ENCODE measurements around the gene ERFL. TPM values are rescaled to one million over a fixed set of nuclear protein-coding genes. Genes with fewer than 3 reads are reported as not detected.

ERFL gene
- total RNA-seq, 1 donor from 2014 or later, result 1.2 TPM

DNA sequence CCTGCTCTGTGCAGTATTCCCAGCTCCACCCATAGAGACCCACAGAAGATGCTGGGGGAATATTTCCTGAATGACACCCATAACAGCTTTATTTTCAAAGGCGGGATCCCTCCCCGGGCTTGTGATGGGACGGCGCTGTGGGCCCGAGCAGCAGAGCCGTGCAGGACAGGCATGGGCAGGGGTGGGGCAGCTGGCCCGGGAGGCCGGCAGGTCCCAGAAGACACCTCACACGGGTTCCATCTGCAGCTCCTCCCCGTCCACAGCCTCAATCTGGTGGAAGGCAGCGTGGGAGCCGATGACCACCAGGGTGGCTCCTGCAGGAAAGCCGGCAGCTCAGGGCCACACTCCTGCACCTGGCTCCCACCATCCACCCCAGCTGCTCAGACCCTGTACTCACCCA lies 28.4 kb upstream of the ERFL start:
- Mint-ChIP-seq H3K36me3 (ENCODE audit: insufficient read depth) (peaks cover 1% of the 10 kb centered on the region), H3K27me3 (no peaks in the 10 kb centered on the region), H3K4me3 (ENCODE audit: low read depth) (no peak overlapping the region), H3K9me3 (ENCODE audit: low read depth) (no peaks in the 10 kb centered on the region), H3K4me1 (ENCODE audit: low read depth) (peaks cover 8% of the 10 kb centered on the region), H3K27ac (no peak overlapping the region)
- TF ChIP-seq, protein P1, sequence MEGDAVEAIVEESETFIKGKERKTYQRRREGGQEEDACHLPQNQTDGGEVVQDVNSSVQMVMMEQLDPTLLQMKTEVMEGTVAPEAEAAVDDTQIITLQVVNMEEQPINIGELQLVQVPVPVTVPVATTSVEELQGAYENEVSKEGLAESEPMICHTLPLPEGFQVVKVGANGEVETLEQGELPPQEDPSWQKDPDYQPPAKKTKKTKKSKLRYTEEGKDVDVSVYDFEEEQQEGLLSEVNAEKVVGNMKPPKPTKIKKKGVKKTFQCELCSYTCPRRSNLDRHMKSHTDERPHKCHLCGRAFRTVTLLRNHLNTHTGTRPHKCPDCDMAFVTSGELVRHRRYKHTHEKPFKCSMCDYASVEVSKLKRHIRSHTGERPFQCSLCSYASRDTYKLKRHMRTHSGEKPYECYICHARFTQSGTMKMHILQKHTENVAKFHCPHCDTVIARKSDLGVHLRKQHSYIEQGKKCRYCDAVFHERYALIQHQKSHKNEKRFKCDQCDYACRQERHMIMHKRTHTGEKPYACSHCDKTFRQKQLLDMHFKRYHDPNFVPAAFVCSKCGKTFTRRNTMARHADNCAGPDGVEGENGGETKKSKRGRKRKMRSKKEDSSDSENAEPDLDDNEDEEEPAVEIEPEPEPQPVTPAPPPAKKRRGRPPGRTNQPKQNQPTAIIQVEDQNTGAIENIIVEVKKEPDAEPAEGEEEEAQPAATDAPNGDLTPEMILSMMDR (IDR thresholded peaks at IDR 0.05; ENCODE audit: unreplicated experiment), result no peak
- no peak for DNase-seq (ENCODE audit: low spot score, unreplicated experiment)

DNA sequence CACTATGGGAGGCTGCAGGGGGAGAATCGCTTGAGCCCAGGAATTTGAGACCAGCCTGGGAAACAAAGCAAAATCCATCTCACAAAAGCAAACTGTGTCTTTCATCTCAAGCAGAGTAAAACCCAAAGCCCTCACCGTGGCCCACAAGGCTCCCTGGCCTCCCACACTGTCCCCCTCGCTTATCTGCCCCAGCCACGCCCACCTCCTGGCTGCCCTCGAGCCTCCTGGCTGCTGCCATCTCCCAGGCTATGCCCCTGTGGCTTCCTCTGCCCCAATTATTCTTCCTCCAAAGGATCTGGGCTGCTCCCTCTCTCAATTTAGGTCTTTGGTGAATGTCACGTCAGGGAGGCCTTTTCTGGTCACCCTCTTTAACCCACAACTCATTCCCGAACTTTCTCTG lies 27.3 kb upstream of the ERFL start:
- H3K9me3 Mint-ChIP-seq (ENCODE audit: low read depth), result no peaks in the 10 kb centered on the region
- H3K4me3 Mint-ChIP-seq (ENCODE audit: low read depth), result no peak overlapping the region

DNA sequence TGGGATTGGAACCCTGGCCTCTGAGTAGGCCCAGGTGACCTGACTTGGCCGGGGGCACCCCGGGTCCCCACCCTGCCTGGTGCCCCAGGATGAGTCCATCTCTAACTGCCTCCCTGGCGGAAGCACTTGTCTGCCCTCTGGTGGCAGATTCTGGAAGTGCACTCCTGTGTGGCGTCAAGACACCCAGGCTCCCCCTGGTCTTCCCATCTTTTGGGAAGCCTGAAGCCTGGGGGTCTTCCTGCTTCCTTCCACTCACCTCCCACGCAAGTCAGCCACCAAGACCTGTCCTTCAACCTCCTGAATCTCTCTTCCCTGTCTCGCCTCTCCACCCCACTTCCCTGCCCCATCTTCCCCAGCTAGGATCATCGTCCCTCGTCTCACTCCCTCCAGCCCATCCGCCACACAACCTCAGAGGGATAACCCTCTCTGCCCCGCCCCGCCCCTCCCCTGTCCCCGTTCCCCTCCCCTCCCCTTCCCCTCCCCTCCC lies 23.5 kb upstream of the ERFL start:
- TF ChIP-seq, protein P1 (IDR thresholded peaks at IDR 0.05; ENCODE audit: unreplicated experiment), result peak; percentile 98
- Mint-ChIP-seq H3K36me3 (ENCODE audit: insufficient read depth) (no peaks in the 10 kb centered on the region), H3K9me3 (ENCODE audit: low read depth) (no peaks in the 10 kb centered on the region), H3K27ac (no peak overlapping the region), H3K27me3 (peaks cover 7% of the 10 kb centered on the region), H3K4me1 (ENCODE audit: low read depth) (peaks cover 2% of the 10 kb centered on the region), H3K4me3 (ENCODE audit: low read depth) (no peak overlapping the region)
- peak; percentile 88 for DNase-seq (ENCODE audit: low spot score, unreplicated experiment)

More for the DNA sequence above, 27.3 kb upstream of the ERFL start:
- peaks cover 8% of the 10 kb centered on the region for H3K4me1 Mint-ChIP-seq (ENCODE audit: low read depth)
- H3K36me3 Mint-ChIP-seq (ENCODE audit: insufficient read depth), result peaks cover 1% of the 10 kb centered on the region
- no peaks in the 10 kb centered on the region for H3K27me3 Mint-ChIP-seq
- TF ChIP-seq, protein P1 (IDR thresholded peaks at IDR 0.05; ENCODE audit: unreplicated experiment), result no peak
- DNase-seq (ENCODE audit: low spot score, unreplicated experiment), result no peak
- no peak overlapping the region for H3K27ac Mint-ChIP-seq

DNA sequence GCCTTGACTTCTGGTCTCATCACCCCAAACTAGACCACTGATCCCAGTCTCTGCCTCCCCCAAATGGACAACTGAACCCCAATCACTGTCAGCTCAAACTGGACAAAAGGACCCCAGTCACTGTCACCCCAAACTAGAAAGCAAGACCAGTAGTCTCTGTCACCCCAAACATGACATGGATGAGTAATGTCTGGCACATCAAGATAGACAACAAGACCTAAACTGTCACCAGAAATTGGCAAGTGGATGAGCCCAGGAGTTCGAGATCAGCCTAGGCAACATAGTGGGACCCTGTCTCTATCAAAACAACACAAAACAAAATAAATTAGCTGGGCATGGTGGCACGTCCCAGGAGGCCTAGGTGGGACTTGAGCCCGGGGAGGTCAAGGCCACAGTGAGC lies 18.8 kb upstream of the ERFL start:
- no peak overlapping the region for H3K27ac Mint-ChIP-seq

DNA sequence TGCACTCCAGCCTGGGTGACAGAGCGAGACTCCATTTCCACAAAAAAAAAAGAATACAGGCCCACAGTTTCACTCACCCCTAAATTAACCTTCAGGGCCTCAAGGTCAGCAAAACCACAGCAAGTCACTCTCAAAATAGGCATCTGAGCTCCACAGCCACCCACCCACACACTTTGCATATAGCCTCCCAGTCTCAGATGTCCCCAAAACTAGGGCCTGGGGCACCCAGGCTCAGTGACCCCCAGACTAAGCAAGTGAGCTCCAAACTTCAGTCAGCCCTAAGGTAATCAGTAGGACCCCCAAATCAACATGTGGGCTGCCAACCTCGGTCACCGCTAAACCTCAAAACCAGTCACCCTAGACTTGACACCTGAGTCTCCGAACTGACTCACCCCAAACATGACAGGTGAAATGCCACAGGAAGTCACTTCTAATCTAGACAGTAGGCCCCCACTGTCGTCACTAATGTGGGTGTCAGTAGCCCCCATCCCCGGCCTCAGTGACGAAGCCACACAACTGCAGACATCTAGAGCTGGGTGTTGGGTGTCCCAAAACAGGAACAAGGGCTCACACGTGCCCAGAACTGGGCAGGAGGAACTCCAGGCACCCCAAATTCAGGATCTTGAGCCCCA lies 17.0 kb upstream of the ERFL start:
- Mint-ChIP-seq H3K36me3 (ENCODE audit: insufficient read depth) (no peaks in the 10 kb centered on the region), H3K27ac (no peak overlapping the region), H3K4me3 (ENCODE audit: low read depth) (no peak overlapping the region), H3K9me3 (ENCODE audit: low read depth) (no peaks in the 10 kb centered on the region), H3K4me1 (ENCODE audit: low read depth) (peaks cover 1% of the 10 kb centered on the region), H3K27me3 (peaks cover 21% of the 10 kb centered on the region)
- DNase-seq (ENCODE audit: low spot score, unreplicated experiment), result no peak
- TF ChIP-seq, protein P1 (IDR thresholded peaks at IDR 0.05; ENCODE audit: unreplicated experiment), result no peak

More for the DNA sequence above, 18.8 kb upstream of the ERFL start:
- no peak overlapping the region for H3K4me3 Mint-ChIP-seq (ENCODE audit: low read depth)
- peaks cover 15% of the 10 kb centered on the region for H3K27me3 Mint-ChIP-seq
- no peak for DNase-seq (ENCODE audit: low spot score, unreplicated experiment)
- peaks cover 2% of the 10 kb centered on the region for H3K4me1 Mint-ChIP-seq (ENCODE audit: low read depth)
- H3K9me3 Mint-ChIP-seq (ENCODE audit: low read depth), result no peaks in the 10 kb centered on the region
- no peaks in the 10 kb centered on the region for H3K36me3 Mint-ChIP-seq (ENCODE audit: insufficient read depth)
- TF ChIP-seq, protein P1 (IDR thresholded peaks at IDR 0.05; ENCODE audit: unreplicated experiment), result no peak
